NCI-H2107 (cell line): Measurements from ENCODE around the gene TMEM190.

Source experiments
- DNase-seq: peaks from one replicate; lab custom pipeline; 2025; lab: John Stamatoyannopoulos, UW

TMEM190 gene

GRCh38 chr19:55352040-55352439, 24.6 kb upstream of the TMEM190 start:
- DNase-seq: no peak

- DNase-seq: no peak
Observed at GRCh38 chr19:55352549-55353145, 24.0 kb upstream of the TMEM190 start.

- DNase-seq: no peak
Observed at GRCh38 chr19:55353356-55353802, 23.2 kb upstream of the TMEM190 start.

GRCh38 chr19:55353803-55354697, 22.6 kb upstream of the TMEM190 start:
- DNase-seq: no peak

- no peak for DNase-seq
Observed at GRCh38 chr19:55354698-55355212, 21.9 kb upstream of the TMEM190 start, which contains the start of gene COX6B2. COX6B2 (minus strand) TSS chr19:55354719; CDS start chr19:55354521, 198 bp downstream.

GRCh38 chr19:55355213-55355821, 21.3 kb upstream of the TMEM190 start:
- no peak for DNase-seq

GRCh38 chr19:55358493-55358892, 18.1 kb upstream of the TMEM190 start:
- DNase-seq: no peak

GRCh38 chr19:55358943-55359908, 17.4 kb upstream of the TMEM190 start:
- DNase-seq: no peak

GRCh38 chr19:55360902-55361301, 15.7 kb upstream of the TMEM190 start:
- no peak for DNase-seq

- DNase-seq: no peak
Observed at GRCh38 chr19:55362174-55362989, 14.2 kb upstream of the TMEM190 start.

GRCh38 chr19:55362990-55363716, 13.5 kb upstream of the TMEM190 start, which contains the start of gene GARIN5B:
GARIN5B (minus strand) TSS chr19:55363260; CDS start chr19:55363066, 194 bp downstream.
- no peak for DNase-seq

GRCh38 chr19:55365245-55365644, 11.4 kb upstream of the TMEM190 start:
- DNase-seq: no peak

- DNase-seq: no peak
Observed at GRCh38 chr19:55365964-55366363, 10.7 kb upstream of the TMEM190 start.

- no peak for DNase-seq
Observed at GRCh38 chr19:55366790-55367189, 9.8 kb upstream of the TMEM190 start.

GRCh38 chr19:55368106-55368505, 8.5 kb upstream of the TMEM190 start:
- no peak for DNase-seq

- no peak for DNase-seq
Observed at GRCh38 chr19:55368701-55369563, 7.7 kb upstream of the TMEM190 start.

- no peak for DNase-seq
Observed at GRCh38 chr19:55369653-55370304, 6.8 kb upstream of the TMEM190 start.

- no peak for DNase-seq
Observed at GRCh38 chr19:55370305-55370988, 6.2 kb upstream of the TMEM190 start, which contains the start of gene IL11. IL11 (minus strand) TSS chr19:55370463; CDS start chr19:55370310, 153 bp downstream.
